NCI-H2107 (cell line): Measurements from ENCODE around the gene SYT1.
"Not testable (repeated sequence)": the region's sequence is repeated elsewhere in the genome, so short reads cannot be mapped to it uniquely, and the experiment has no call there.

ENCODE experiments used
- DNase-seq: peaks from one replicate; lab custom pipeline; 2025; lab: John Stamatoyannopoulos, UW

The SYT1 gene

GRCh38 chr12:78864403-78864869 lies at the start of gene SYT1:
Gene SYT1, plus strand, starts transcription at chr12:78864774.
- peak; percentile 92 for DNase-seq

- DNase-seq = no peak
These were observed 46.1 kb upstream of the SYT1 start for GRCh38 chr12:78818487-78818886.

- no peak for DNase-seq
These were observed 43.6 kb upstream of the SYT1 start for GRCh38 chr12:78820946-78821345.

- DNase-seq = no peak
These were observed 39.7 kb upstream of the SYT1 start for GRCh38 chr12:78824918-78825317.

- DNase-seq = no peak
These were observed 34.9 kb upstream of the SYT1 start for GRCh38 chr12:78829690-78830089.

GRCh38 chr12:78835493-78835892 lies 29.1 kb upstream of the SYT1 start:
- no peak for DNase-seq

GRCh38 chr12:78840518-78841019 lies 24.0 kb upstream of the SYT1 start:
- DNase-seq = not testable (repeated sequence)

GRCh38 chr12:78853231-78853630 lies 11.3 kb upstream of the SYT1 start:
- no peak for DNase-seq

GRCh38 chr12:78863482-78864402 lies 832 bp upstream of the SYT1 start:
- DNase-seq = peak; percentile 75

GRCh38 chr12:78864870-78865463 lies 393 bp downstream of the SYT1 start:
- no peak for DNase-seq

GRCh38 chr12:78865516-78865915 lies 942 bp downstream of the SYT1 start:
- no peak for DNase-seq

- DNase-seq = no peak
These were observed 1.9 kb downstream of the SYT1 start for GRCh38 chr12:78866518-78866917.

- no peak for DNase-seq
These were observed 6.0 kb downstream of the SYT1 start for GRCh38 chr12:78870539-78870938.

- no peak for DNase-seq
These were observed 7.0 kb downstream of the SYT1 start for GRCh38 chr12:78871566-78871965.

GRCh38 chr12:78878459-78878858 lies 13.9 kb downstream of the SYT1 start:
- DNase-seq = no peak

- DNase-seq = no peak
These were observed 14.3 kb downstream of the SYT1 start for GRCh38 chr12:78878866-78879265.

GRCh38 chr12:78880078-78880477 lies 15.5 kb downstream of the SYT1 start:
- DNase-seq = no peak

- no peak for DNase-seq
These were observed 17.1 kb downstream of the SYT1 start for GRCh38 chr12:78881685-78882084.

GRCh38 chr12:78885466-78885865 lies 20.9 kb downstream of the SYT1 start:
- DNase-seq = no peak

GRCh38 chr12:78886719-78887407 lies 22.3 kb downstream of the SYT1 start:
- no peak for DNase-seq

- no peak for DNase-seq
These were observed 22.9 kb downstream of the SYT1 start for GRCh38 chr12:78887444-78887843.

GRCh38 chr12:78888568-78888967 lies 24.0 kb downstream of the SYT1 start:
- DNase-seq = no peak
